ENCODE results near the gene ZFYVE27.
"Not testable (repeated sequence)": the region's sequence is repeated elsewhere in the genome, so short reads cannot be mapped to it uniquely, and the experiment has no call there.

Gene ZFYVE27

GRCh38 chr10:97736902-97737769 lies at the start of gene ZFYVE27:
Gene ZFYVE27, plus strand, starts transcription at chr10:97737128. Its CDS starts 1,350 bp downstream, at chr10:97738478.
- peak within 1 kb of the TSS; percentile 85 for H3K4me3 ChIP-seq (ENCODE audit: low read depth, low read length)
- DNase-seq (ENCODE audit: low read depth): peak; percentile 76
- TF ChIP-seq CTCF (IDR thresholded peaks at IDR 0.05; ENCODE audit: control insufficient read depth, extremely low read depth, insufficient read depth): no peak

- TF ChIP-seq CTCF (IDR thresholded peaks at IDR 0.05; ENCODE audit: control insufficient read depth, extremely low read depth, insufficient read depth): no peak
- no peak for DNase-seq (ENCODE audit: low read depth)
- peak overlapping the region; percentile 73 for H3K4me3 ChIP-seq (ENCODE audit: low read depth, low read length)
These were observed 48.8 kb upstream of the ZFYVE27 start for GRCh38 chr10:97687785-97688781.

- no peak for TF ChIP-seq CTCF (IDR thresholded peaks at IDR 0.05; ENCODE audit: control insufficient read depth, extremely low read depth, insufficient read depth)
- no peak for DNase-seq (ENCODE audit: low read depth)
- H3K4me3 ChIP-seq (ENCODE audit: low read depth, low read length): no peak overlapping the region
These were observed 47.3 kb upstream of the ZFYVE27 start for GRCh38 chr10:97689559-97690020.

GRCh38 chr10:97690133-97690532 lies 46.8 kb upstream of the ZFYVE27 start:
- no peak for TF ChIP-seq CTCF (IDR thresholded peaks at IDR 0.05; ENCODE audit: control insufficient read depth, extremely low read depth, insufficient read depth)
- no peak for DNase-seq (ENCODE audit: low read depth)
- no peak overlapping the region for H3K4me3 ChIP-seq (ENCODE audit: low read depth, low read length)

GRCh38 chr10:97698072-97698655 lies 38.8 kb upstream of the ZFYVE27 start:
- DNase-seq (ENCODE audit: low read depth); H3K4me3 ChIP-seq (ENCODE audit: low read depth, low read length): not testable (repeated sequence)

GRCh38 chr10:97701438-97702069 lies 35.4 kb upstream of the ZFYVE27 start:
- DNase-seq (ENCODE audit: low read depth): no peak
- H3K4me3 ChIP-seq (ENCODE audit: low read depth, low read length): no peak overlapping the region

More at GRCh38 chr10:97701438-97702069, 35.4 kb upstream of the ZFYVE27 start:
- peak; percentile 94 for TF ChIP-seq CTCF (IDR thresholded peaks at IDR 0.05; ENCODE audit: control insufficient read depth, extremely low read depth, insufficient read depth)

Measured in LNCaP clone FGC (cell line).